Thymus (tissue), 11 donors: Measurements from ENCODE around the gene ACOX2. TPM values are rescaled to one million over a fixed set of nuclear protein-coding genes. Genes with fewer than 3 reads are reported as not detected.

Experiments
- DNase-seq, 9 donors: peaks; one replicate each; pipeline ENCODE4 v3.0.0-alpha.2; 2013; ENCODE audit warnings: low spot score in 9 of 9, low read depth in 6 of 9, missing footprints in 1 of 9
- H3K27ac ChIP-seq, 2 donors: one replicate each; pipeline ENCODE4 v1.5.1; 2013; ENCODE audit warnings: control low read depth in 1 of 2, low read depth in 1 of 2, low read length in 1 of 2, mild to moderate bottlenecking in 1 of 2, moderate library complexity in 1 of 2
- H3K27me3 ChIP-seq, 2 donors: one replicate each; pipeline ENCODE4 v1.5.1; 2013; ENCODE audit warnings: low read length in 1 of 2; ENCODE audit not compliant: control insufficient read depth in 2 of 2, insufficient read depth in 1 of 2
- H3K36me3 ChIP-seq, 2 donors: one replicate each; pipeline ENCODE4 v1.5.1; 2013; ENCODE audit warnings: low read length in 1 of 2, mild to moderate bottlenecking in 1 of 2, moderate library complexity in 1 of 2; ENCODE audit not compliant: control insufficient read depth in 2 of 2, insufficient read depth in 2 of 2
- H3K4me1 ChIP-seq, 2 donors: one replicate each; pipeline ENCODE4 v1.5.1; 2013; ENCODE audit warnings: low read length in 2 of 2; ENCODE audit not compliant: control insufficient read depth in 2 of 2, insufficient read depth in 2 of 2
- H3K4me3 ChIP-seq, 2 donors: one replicate each; pipeline ENCODE4 v1.5.1; 2013; ENCODE audit warnings: low read length in 2 of 2, control low read depth in 1 of 2, mild to moderate bottlenecking in 1 of 2
- H3K9me3 ChIP-seq, 2 donors: one replicate each; pipeline ENCODE4 v1.5.1; 2013; ENCODE audit warnings: low read length in 1 of 2, mild to moderate bottlenecking in 1 of 2; ENCODE audit not compliant: control insufficient read depth in 2 of 2, insufficient read depth in 1 of 2
- WGBS: extraction: QIAGEN DNeasy Blood & Tissue Kit; methylation state at CpG from one replicate; pipeline ENCODE4 v1.1.7; 2013; 5-methylcytosine and 5-hydroxymethylcytosine counted together
- polyA plus RNA-seq: library from polyadenylated mRNA; stranded (reverse); fragments of 200-250 nt; gene quantifications from one replicate; pipeline ENCODE4 v1.2.3, GENCODE V29; 2013
- total RNA-seq: library from RNA; stranded (reverse); fragments of 120-200 nt; gene quantifications from one replicate; pipeline ENCODE4 v1.2.4, GENCODE V29; 2013
- donor health status: healthy.

Gene ACOX2
- total and polyA plus RNA-seq, 2 donors, result 4.7 to 12.2 TPM

DNA sequence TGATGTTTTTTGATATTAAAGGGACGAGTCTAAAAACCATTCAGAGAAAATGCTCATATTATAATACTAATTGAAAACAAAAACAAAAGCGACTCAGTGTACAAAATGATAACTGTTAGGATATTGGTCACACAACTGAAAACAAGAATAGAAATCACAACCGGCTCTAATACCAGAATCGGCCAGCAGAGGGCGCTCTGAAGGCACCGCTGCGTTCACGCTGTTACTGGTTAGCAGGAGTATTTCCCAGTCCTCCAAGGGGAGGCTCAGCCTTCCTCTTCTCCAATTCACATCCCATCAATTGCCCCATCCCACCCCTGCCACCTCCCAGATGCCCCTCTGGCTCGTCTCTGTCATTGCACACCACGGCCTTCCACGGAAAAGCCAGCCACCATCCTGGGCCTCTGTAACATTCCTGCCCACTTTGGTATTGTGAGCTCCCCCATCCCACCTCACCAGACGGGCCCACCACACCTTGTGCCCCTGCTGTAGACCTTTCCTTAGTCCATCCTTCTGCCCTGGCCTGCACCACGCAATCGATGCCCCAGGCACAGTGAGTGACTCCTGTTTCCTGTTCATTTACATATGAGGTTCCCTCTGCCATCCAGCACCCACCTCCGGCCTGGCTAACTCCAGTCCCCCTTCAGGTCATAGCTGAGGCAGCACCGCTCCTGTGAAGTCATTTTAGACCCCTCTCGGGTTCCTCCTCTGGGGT is 31.7 kb upstream of the ACOX2 start:
- Histone ChIP-seq H3K4me1 (peaks cover 8 to 16% of the 10 kb centered on the region in 2 donors), H3K4me3 (no peak overlapping the region), H3K27ac (no peak overlapping the region), H3K9me3 (no peaks in the 10 kb centered on the region), H3K36me3 (no peaks in the 10 kb centered on the region), H3K27me3 (no peaks in the 10 kb centered on the region)
- 33% methylated on average over 17 of the region's 17 CpGs for WGBS
- DNase-seq, result peak in 8 of 9 donors; percentile 32 to 73 (median 51)

DNA sequence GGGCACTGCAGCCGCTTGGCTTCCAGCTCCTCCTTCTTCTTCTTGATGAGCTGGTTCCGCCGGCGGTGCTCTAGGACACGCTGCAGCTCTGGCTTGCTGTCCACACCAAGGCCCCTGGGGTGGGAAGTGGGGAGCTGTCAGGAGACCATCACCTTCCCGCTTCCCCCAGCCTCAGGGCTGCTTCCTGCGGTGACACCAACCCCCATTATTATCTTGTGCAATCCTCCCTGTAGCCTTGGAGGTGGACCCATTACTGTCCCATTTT is 30.2 kb upstream of the ACOX2 start:
- DNase-seq, result no peak
- no peaks in the 10 kb centered on the region for H3K27me3 ChIP-seq
- H3K9me3 ChIP-seq, result no peaks in the 10 kb centered on the region
- peaks cover 8 to 16% of the 10 kb centered on the region in 2 donors for H3K4me1 ChIP-seq
- 93% methylated on average over 7 of the region's 7 CpGs for WGBS
- no peak overlapping the region for H3K27ac ChIP-seq
- H3K4me3 ChIP-seq, result no peak overlapping the region
- no peaks in the 10 kb centered on the region for H3K36me3 ChIP-seq

DNA sequence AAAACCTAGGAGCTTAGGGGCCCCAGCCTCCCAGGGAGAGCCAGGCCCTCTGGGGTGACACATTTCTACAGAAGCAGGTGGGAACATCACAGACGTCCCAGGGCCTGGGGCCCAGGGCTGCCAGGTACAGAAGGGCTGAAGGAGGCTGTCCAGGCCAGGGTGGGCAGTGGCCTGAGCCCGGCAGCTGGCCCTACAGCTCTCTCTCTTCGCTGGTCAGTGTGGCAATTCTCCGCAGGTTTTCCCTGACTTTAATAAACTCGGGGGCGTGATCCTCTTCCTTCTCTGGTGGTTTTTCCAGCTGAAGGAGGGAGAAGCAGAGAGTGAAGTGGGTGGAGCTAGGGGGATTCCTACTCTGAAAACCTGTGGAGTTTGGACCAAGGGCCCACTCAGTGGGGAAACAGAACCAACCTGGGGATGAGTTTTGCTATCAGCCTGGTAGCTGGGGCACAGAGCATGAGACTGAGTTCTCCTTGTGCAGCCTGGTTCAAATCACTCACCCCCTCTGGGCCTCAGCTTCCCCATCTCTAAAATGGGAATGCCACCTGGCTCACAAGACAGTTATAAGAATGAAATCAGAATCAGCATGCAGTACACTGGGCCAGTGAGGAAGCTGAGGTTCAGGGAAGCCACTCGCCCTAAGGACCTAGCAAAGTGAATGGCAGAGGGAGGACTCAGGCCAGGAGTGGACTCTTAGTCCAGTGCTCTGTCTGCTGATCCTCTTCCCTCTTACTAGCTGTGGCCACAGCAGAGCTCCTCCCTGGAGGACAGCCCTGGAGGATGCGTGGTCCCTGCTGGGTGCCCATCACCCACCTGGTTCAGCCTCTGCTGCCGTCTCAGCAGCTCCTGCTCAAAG is 29.6 kb upstream of the ACOX2 start:
- 94% methylated on average over 9 of the region's 9 CpGs for WGBS
- H3K36me3 ChIP-seq, result no peaks in the 10 kb centered on the region
- no peaks in the 10 kb centered on the region for H3K27me3 ChIP-seq
- H3K4me1 ChIP-seq, result peaks cover 8 to 16% of the 10 kb centered on the region in 2 donors
- DNase-seq, result no peak
- no peak overlapping the region for H3K4me3 ChIP-seq
- no peak overlapping the region for H3K27ac ChIP-seq
- H3K9me3 ChIP-seq, result no peaks in the 10 kb centered on the region

DNA sequence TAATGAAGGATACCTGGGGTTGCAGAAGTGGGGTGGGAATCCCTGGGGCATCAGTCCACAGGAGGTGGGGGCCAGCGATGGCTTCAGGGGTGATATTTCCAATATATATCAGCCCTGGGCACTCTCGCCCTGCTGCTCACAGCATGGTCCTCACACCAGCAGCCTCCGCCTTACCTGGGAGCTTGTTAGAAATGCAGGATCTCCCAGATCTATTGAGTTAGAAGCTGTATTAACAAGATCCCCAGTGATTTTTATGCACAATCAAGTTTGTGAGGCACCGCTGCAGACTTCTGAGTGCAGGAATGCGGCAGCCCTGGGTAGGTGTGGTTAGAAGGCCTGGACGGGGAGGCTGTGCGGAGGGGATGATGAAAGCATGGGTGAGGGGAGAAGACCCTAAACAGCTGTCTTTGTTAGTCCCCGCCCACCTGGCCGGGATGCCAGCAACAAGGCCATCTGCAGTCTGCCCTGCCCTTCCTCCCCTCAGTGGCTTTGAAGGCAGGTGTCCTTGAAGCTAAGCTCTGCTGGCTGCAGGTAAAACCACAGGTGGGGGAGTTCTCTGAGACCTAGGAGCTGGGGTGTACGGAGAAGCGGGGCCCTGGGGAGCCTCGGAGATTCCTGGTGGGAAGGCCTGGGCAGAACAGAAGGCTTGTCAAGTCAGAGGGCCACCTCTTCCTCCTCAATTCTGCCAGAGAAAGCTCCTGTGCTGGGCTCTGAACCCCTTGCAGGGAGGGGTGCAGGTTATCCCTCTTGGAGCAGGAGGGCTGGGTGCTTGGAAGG is 28.8 kb upstream of the ACOX2 start:
- Histone ChIP-seq H3K27ac (no peak overlapping the region), H3K4me3 (no peak overlapping the region), H3K27me3 (no peaks in the 10 kb centered on the region), H3K4me1 (peaks cover 8 to 16% of the 10 kb centered on the region in 2 donors), H3K9me3 (no peaks in the 10 kb centered on the region), H3K36me3 (no peaks in the 10 kb centered on the region)
- DNase-seq, result peak; percentile 16 to 77 (median 34)
- 53% methylated on average over 12 of the region's 12 CpGs for WGBS

DNA sequence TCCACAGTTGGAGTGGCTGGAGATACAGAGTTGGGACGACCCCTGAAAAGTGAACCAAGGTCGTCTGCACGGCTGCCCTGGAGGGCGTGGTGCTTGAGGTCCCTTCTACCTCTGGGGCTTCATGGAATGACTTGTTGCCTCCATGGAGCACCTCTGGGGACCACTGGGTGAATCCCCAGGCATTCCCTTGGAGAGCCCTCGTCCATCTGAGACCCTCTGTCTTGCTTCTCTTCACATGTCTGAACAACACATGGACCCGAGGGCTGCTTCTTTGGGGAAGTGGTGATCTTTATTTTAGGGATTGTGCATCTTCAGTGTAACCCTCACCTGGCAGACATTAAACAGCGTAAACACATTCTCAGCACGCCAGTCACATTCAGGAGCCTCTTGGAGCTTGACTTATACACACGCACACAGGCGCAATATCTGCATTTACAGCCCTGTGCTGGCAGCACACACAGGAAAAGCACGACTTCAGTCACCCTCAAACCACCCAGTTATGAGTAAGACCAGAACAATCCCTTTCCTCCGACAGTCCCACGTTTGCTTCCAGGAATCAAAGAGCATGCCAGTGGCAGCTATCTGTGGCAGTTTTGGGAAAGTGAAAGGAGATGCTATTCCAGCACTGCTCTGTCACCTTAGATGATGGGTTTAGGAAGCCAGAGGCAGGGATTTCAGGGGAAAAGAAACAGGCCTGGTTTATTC is 27.6 kb upstream of the ACOX2 start:
- no peak overlapping the region for H3K27ac ChIP-seq

DNA sequence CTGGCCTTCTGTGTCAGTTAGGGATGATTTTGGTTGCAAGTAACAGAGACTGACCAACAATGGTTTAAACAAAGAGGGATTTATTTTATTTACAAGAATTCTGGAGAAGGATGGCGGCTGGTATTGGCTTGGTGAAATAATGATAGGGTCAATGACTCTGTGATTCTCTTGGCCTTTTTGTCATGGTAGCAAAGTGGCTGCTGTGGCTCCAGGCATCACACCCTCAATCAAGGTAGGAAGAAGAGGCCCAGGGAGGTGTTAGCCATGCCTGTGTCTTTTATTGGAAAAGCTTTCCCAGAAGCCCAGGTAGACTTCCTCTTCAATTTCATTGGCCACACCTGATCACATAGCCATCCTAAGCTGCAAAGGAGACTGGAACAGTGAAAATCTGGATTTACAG is 27.1 kb upstream of the ACOX2 start:
- Histone ChIP-seq H3K4me1 (peaks cover 8 to 16% of the 10 kb centered on the region in 2 donors), H3K27ac (no peak overlapping the region), H3K36me3 (no peaks in the 10 kb centered on the region), H3K4me3 (no peak overlapping the region), H3K27me3 (no peaks in the 10 kb centered on the region), H3K9me3 (no peaks in the 10 kb centered on the region)
- no peak for DNase-seq
- WGBS, result 97% methylated on average over 1 of the region's 1 CpG

More for the DNA sequence above, 27.6 kb upstream of the ACOX2 start:
- no peak for DNase-seq
- H3K4me1 ChIP-seq, result peaks cover 8 to 16% of the 10 kb centered on the region in 2 donors
- H3K4me3 ChIP-seq, result no peak overlapping the region
- no peaks in the 10 kb centered on the region for H3K27me3 ChIP-seq
- WGBS, result 90% methylated on average over 13 of the region's 13 CpGs
- H3K36me3 ChIP-seq, result no peaks in the 10 kb centered on the region
- H3K9me3 ChIP-seq, result no peaks in the 10 kb centered on the region

DNA sequence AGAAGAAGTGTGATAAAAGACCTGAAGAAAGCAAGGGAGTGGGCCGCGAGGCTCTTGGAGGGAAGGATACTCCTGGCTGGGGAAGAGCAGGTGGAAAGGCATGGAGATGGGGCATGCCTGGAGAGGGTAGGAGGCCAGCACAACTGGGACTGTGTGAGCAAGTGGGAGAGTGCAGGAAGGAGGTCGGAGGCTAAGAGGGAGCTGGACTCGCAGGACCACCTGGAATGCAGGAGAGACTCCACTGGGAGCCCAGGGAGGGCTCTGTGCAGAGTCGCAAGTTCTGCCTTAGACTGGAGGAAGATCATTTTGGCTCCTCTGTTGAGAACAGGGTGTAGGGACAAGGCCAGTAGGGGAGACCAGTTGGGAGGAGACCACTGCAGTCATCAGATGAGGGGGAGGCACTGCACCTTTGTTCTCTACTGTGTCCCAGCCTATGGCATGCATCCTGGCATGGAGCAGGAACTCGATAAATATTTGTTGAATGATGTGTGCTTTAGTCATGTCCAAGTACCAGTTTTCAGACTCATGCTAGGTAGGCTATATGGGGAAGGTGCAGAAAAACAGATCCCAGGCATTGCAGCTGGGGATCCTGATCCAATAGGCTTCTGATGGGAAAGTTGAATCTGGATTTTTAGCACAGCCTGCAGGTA is 26.5 kb upstream of the ACOX2 start:
- no peaks in the 10 kb centered on the region for H3K27me3 ChIP-seq
- 98% methylated on average over 6 of the region's 6 CpGs for WGBS
- peaks cover 8 to 16% of the 10 kb centered on the region in 2 donors for H3K4me1 ChIP-seq
- H3K36me3 ChIP-seq, result no peaks in the 10 kb centered on the region
- H3K9me3 ChIP-seq, result no peaks in the 10 kb centered on the region
- DNase-seq, result no peak
- H3K4me3 ChIP-seq, result no peak overlapping the region
- no peak overlapping the region for H3K27ac ChIP-seq

DNA sequence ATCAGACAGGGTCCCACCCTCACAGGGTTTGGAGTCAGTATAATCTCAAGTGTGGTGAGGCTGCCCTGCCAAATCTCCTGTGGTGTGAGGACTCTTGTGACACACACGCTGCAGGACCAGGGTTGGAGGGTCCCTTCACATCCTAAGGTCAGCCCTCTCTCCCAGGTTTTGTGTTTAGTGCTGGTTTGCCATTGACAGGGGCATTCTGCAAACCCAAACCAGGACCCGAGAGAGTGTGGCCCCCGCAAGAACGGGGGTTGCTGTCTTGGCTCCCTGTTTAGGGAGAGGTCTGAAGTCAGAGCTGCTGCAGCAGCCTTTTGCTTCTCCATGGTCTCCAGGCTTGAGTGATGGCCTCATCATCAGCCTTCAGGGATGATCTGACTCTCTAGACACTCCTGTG is 25.5 kb upstream of the ACOX2 start:
- no peaks in the 10 kb centered on the region for H3K27me3 ChIP-seq
- no peaks in the 10 kb centered on the region for H3K36me3 ChIP-seq
- H3K27ac ChIP-seq, result no peak overlapping the region
- WGBS, result 96% methylated on average over 4 of the region's 4 CpGs
- no peak overlapping the region for H3K4me3 ChIP-seq
- H3K9me3 ChIP-seq, result no peaks in the 10 kb centered on the region
- H3K4me1 ChIP-seq, result peaks cover 8 to 16% of the 10 kb centered on the region in 2 donors
- DNase-seq, result no peak
